NT2/D1 (cell line): Measurements from ENCODE around the gene CD96.

Source experiments
- SUZ12 ChIP-seq: IDR thresholded peaks from 2 replicates; pipeline ENCODE4 v1.6.1; 2011; ENCODE audit not compliant: insufficient read length, insufficient read depth; ENCODE audit errors: extremely low read depth
- YY1 ChIP-seq: IDR thresholded peaks from 2 replicates; pipeline ENCODE4 v1.6.1; 2011; ENCODE audit not compliant: insufficient read length, insufficient read depth
- ZNF274 ChIP-seq: IDR thresholded peaks from 2 replicates; pipeline ENCODE4 v1.6.1; 2011; ENCODE audit warnings: mild to moderate bottlenecking, low read depth, low read length

DNA sequence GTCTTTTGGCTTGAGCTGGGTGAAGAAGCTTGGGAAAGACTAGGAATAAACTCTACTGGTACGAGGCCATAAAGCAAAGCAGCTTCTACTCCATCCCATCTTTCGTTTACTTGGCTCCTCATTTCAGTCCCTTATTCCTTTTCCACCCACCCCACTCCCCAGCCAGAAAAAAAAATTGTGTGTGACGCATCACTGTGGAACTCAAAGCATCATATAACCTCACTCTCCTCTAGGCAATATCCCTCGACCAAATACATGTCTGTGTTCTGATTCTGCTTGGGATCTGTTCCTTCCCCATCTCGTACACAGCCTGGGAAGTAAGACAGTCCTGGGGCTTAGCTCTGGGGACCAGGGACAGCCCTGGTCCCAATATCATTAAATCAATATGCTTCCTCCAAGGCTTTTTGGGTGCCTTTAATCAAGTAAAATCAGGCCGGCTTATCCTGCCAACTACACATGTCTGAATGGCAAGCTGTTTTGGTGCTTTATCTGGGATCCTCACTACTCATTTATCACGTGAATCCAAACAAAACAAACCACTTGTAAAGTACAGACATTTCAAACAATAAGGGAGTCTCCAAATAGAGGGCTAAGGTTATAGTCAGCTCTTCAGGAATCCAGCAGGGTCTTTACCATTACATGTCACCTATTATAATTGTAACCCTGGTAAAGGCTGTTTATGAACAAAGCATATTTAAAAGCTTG is 128.1 kb downstream of the CD96 start:
- TF ChIP-seq YY1 (no peak), ZNF274 (no peak), SUZ12 (no peak)
